GM18507 (cell line): ENCODE measurements around the gene CEP128.
A peak's percentile ranks its signal among the peaks of the same experiment; 100 is the strongest.
"Not testable (repeated sequence)": the region's sequence is repeated elsewhere in the genome, so short reads cannot be mapped to it uniquely, and the experiment has no call there.

Experiments
- DNase-seq: peaks from one replicate; pipeline ENCODE4 v3.0.0; 2011; ENCODE audit warnings: low read depth; ENCODE audit not compliant: insufficient read length; ENCODE audit errors: extremely low spot score
- FAIRE-seq: peaks from 2 replicates; lab custom pipeline; 2011; peaks lifted over from hg19 to GRCh38; lab: Jason Lieb, UNC

CEP128 gene

DNA sequence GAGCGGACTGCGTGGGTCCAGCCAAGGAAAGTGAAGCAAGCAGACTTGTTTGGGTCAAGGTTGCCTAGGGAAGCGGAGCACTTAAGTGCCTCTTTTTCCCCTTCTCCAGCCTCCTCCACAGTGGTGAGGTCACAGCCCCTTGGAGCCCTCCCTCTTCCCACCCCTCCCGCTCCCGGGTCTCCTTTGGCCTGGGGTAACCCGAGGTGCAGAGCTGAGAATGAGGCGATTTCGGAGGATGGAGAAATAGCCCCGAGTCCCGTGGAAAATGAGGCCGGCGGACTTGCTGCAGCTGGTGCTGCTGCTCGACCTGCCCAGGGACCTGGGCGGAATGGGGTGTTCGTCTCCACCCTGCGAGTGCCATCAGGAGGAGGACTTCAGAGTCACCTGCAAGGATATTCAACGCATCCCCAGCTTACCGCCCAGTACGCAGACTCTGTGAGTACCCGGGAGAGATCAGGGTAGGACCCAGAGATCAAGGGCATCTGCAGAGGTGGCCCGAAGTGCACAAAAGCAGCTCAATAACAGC lies 13.9 kb upstream of the CEP128 start, which contains the start of gene TSHR:
Gene TSHR (plus strand): TSS at position 206 of the 526 bp plus-strand sequence. CDS start 60 bp downstream, at position 266.
- DNase-seq = no peak
- no peak for FAIRE-seq

DNA sequence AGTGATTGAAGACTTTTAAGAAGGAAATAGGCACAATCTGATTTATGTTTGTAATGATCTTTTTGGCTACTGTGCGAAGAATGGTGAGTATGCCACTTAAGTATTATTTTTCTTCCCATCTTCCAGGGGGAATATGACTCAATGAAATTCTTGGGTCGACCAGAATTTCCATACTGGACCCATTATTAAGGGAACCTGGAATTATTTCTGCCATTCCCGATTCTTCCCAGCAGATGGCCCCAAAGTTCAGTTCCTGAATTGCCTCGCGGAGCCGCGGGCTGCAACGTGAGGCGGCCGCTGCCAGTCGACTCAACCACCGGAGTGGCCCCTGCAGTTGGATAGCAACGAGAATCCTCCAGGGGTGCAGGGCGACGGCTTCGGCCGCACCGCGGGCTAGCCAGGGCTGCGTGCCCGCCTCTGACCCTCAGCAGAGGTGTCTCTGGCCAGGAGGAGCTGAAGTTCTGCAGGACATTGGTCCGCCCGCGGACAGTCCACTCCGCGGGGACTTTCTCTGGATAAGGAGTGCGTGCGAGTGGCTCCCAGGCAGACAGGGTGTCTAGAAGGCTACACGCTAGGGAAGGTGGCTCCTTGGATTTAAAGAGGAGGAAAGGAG lies 13.3 kb upstream of the CEP128 start:
- DNase-seq (peak; percentile 23), FAIRE-seq (peak; percentile 89)

GRCh38 chr14:80953211-80953610 lies 11.7 kb upstream of the CEP128 start:
- not testable (repeated sequence) for DNase-seq, FAIRE-seq

GRCh38 chr14:80951491-80951890 lies 10.0 kb upstream of the CEP128 start:
- FAIRE-seq (no peak), DNase-seq (no peak)

GRCh38 chr14:80948291-80948690 lies 6.8 kb upstream of the CEP128 start:
- FAIRE-seq (no peak), DNase-seq (no peak)

DNA sequence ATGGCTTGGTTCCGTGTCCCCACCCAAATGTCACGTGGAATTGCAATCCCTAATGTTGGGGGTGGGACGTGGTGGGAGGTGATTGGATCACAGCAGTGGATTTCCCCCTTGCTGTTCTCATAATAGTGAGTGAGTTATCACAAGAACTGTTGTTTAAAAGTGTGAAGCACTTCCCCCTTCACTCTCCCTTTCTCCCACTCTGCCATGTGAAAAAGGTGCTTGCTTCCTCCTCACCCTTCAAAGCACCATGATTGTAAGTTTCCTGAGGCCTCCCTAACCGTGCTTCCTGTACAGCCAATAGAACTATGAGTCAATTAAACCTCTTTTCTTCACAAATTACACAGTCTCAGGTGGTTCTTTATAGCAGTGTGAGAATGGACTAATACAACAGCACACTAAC lies 5.3 kb upstream of the CEP128 start:
- FAIRE-seq = no peak
- no peak for DNase-seq

DNA sequence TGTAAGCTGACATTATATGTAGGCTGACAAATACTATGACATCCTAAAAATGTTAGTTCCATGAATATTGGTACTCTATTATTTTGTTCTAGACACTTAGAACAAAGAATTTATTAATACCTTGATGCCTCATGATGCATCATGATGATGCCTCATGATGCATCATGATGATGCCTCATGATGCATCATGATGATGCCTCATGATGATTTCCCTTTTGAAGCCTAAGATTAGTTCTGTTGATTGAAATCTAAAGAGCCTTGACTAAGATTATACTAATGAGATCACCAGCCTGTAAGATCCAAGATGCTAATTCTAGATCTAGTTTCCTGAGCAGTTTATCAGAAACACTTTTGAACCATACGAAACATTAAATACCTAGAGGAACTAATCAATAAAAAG lies 4.6 kb upstream of the CEP128 start:
- no peak for FAIRE-seq
- DNase-seq = no peak

- DNase-seq (no peak), FAIRE-seq (no peak)
These were observed 3.5 kb upstream of the CEP128 start for GRCh38 chr14:80944861-80945617.

- no peak for DNase-seq
- FAIRE-seq = peak; percentile 64
These were observed 658 bp upstream of the CEP128 start for GRCh38 chr14:80942191-80942600.

DNA sequence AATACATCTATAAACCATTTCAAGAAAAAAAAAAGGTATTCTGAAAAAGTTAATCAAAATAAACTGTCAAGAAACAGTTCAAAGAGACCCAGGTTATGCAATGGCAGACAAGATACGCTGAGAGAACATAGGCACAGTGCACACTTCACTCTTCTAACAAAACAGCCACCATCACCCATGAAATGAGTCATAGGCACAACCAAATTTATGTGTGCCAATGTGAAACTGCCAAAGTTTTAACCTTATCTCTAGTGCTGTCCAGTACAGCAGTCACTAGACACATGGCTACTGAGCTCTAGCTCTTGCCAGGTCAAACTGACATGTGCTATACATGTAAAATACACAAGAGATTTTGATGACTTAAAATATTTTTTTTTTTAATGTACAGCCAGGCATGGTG lies 1.4 kb downstream of the CEP128 start:
- FAIRE-seq = no peak
- no peak for DNase-seq

GRCh38 chr14:80933686-80934085 lies 7.9 kb downstream of the CEP128 start:
- FAIRE-seq = no peak
- DNase-seq = no peak

- FAIRE-seq = no peak
- no peak for DNase-seq
These were observed 8.3 kb downstream of the CEP128 start for GRCh38 chr14:80933282-80933681.

DNA sequence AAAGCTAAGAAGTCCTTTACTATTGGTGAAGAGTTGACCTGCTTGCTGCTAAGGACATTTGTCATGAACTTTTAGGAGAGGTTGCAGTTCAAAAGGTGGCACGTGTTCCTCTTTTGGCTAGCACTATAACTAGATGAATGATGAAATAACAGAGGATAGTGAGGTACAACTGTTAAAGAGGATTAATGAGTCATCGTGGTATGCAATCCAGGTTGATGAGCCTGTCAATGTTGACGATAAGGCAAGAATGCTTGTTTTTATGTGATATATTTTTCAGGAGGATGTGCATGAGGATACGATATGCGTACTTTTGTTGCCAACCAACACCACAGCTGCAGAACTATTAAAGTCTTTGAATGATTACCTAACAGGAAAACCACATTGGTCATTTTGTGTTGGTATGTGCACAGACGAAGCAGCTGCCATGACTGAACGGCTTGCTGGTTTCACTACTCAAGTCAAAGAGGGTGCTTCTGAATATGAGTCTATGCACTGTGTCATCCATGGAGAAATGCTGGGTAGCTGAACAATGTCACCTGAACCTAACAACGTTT lies 10.6 kb downstream of the CEP128 start:
- DNase-seq (peak; percentile 30), FAIRE-seq (peak; percentile 95)

DNA sequence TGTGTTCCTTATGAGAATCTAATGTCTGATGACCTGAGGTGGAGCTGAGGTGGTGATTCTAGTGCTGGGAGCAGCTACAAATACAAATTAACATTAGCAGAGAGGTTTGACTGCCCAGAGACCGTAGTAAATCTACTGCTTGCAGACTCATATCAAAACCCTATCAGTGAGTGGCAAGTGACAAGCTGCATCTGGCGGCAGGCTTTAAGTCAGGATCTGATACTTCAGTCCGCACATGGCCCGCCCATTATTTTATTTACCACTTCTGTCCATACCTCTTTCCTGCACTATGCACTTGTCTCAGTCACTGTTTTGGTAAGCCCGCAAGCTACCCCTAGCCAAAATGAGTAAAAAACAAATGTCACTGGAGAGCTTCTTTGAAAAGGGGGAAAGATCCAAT lies 11.4 kb downstream of the CEP128 start:
- peak; percentile 70 for FAIRE-seq

GRCh38 chr14:80927083-80927989 lies 14.2 kb downstream of the CEP128 start:
- FAIRE-seq (no peak), DNase-seq (no peak)

More for the DNA sequence above, 11.4 kb downstream of the CEP128 start:
- no peak for DNase-seq

DNA sequence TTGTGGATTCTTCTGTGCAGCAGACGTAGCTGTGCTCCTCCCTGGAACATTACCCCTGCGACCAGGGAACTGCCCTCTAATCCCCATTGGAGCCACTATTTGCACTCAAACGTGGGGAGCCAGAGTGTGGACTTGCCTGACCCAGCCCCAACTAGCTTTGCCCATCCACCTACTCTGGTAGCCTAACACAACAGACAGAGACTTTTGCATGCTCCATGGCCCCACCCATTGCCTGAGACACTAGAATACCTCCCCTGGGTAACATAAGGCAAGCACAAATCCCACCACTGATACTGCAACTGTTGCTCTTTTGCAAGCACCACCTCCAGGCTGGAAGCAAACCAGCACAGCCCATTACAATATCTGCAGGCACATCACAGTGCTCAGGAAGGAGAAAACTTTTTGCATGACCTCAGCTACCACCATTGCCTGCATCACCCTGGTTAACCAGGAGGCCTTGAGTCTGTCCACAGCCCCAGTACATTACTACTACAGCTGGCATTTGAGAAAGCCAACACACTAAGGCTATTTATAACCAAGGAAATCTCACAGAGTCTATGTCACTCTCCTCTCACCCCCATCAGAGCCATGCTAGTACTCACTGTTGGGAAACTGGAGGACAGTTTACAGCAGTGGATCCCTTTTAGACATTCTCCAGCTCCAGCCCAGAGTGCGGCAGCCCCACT lies 15.0 kb downstream of the CEP128 start:
- FAIRE-seq = no peak
- no peak for DNase-seq

DNA sequence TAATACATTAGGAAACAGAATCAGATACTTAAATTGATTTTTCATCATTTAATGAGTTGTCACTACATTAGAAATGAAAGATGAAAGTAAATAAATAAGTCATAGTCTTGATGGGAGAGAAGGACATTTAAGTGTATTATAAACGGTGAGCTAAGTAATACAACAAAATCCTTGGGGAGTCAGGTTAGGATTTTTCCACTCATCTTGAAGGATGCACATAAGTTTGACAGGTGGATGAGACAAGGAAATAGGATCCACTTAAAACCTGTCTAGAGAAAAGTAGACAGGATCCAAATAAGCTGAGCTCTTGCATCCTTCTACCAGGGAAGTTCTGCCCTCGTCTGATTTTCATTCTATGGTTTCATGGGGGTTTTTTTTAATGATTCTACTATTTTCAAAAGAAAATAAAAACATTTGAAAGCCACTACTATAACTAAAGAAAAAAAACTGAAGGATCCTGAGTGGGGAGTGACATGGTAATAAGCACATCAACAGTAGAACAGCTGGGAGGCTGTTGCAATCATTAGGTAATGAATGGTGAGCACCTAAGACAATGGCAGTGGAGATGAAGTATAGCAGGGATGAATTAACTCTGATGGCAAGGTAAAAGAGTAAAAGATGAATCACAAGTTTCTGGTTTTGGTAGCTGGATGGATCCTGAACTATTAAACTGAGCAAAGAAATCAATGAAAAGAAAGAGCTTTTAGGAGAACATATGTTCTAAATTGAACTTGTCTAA lies 17.0 kb downstream of the CEP128 start:
- FAIRE-seq (no peak), DNase-seq (no peak)

GRCh38 chr14:80923368-80923767 lies 18.2 kb downstream of the CEP128 start:
- no peak for FAIRE-seq
- DNase-seq = no peak
